ENCODE results near the gene SFRP2. TPM values are rescaled to one million over a fixed set of nuclear protein-coding genes. Genes with fewer than 3 reads are reported as not detected.

The SFRP2 gene
- total RNA-seq, 1 experiment from 2014 or later, result not detected

- no TSS peak for BruUV-seq (replicated peaks)
- DNase-seq, result no peak
- Histone ChIP-seq H3K36me3 (ENCODE audit: control insufficient read depth, insufficient read depth, low read length) (no peaks in the 10 kb centered on the region), H3K4me3 (ENCODE audit: low read depth, low read length) (no peak overlapping the region), H3K4me1 (0 out of 2 replicates have a peak, but pooled peaks cover 4% of the 10 kb centered on the region), H3K9me3 (no peaks in the 10 kb centered on the region; the same call in 1 of the 2 replicates), H3K27me3 (replicated peaks; ENCODE audit: control insufficient read depth, insufficient read depth, low read length) (no peaks in the 10 kb centered on the region)
- intact Hi-C loops (cut with micrococcal nuclease; ENCODE audit: unreplicated experiment), result no loop called here
- ChIA-PET CTCF (no interaction called here), POLR2A (no interaction called here)
- H3K9me3 Mint-ChIP-seq (ENCODE audit: unreplicated experiment), result peaks cover 19% of the 10 kb centered on the region
- no peak overlapping the region for H3K4me3 Mint-ChIP-seq (ENCODE audit: unreplicated experiment)
- no peak for TF ChIP-seq CTCF (IDR thresholded peaks at IDR 0.05; ENCODE audit: insufficient read depth in 1 of 2, low read depth in 1 of 2, low read length in 1 of 2, severe bottlenecking in 1 of 2, unreplicated experiment in 1 of 2)
- no peaks in the 10 kb centered on the region for H3K4me1 Mint-ChIP-seq (ENCODE audit: low read depth, unreplicated experiment)
- no peak overlapping the region for H3K27ac Mint-ChIP-seq (ENCODE audit: unreplicated experiment)
- H3K36me3 Mint-ChIP-seq (ENCODE audit: insufficient read depth, unreplicated experiment), result no peaks in the 10 kb centered on the region
- peaks cover 18% of the 10 kb centered on the region for H3K27me3 Mint-ChIP-seq (ENCODE audit: insufficient read depth, unreplicated experiment)
These were observed 52.9 kb downstream of the SFRP2 start for GRCh38 chr4:153735906-153736461.

- H3K27me3 ChIP-seq (replicated peaks; ENCODE audit: control insufficient read depth, insufficient read depth, low read length), result no peaks in the 10 kb centered on the region
- POLR2A ChIA-PET, result no interaction called here
- no peak overlapping the region for H3K27ac Mint-ChIP-seq (ENCODE audit: unreplicated experiment)
- no peaks in the 10 kb centered on the region for H3K9me3 Mint-ChIP-seq (ENCODE audit: unreplicated experiment)
- H3K4me3 Mint-ChIP-seq (ENCODE audit: unreplicated experiment), result no peak overlapping the region
- peaks cover 16% of the 10 kb centered on the region for H3K27me3 Mint-ChIP-seq (ENCODE audit: insufficient read depth, unreplicated experiment)
- TF ChIP-seq CTCF (IDR thresholded peaks at IDR 0.05; ENCODE audit: insufficient read depth in 1 of 2, low read depth in 1 of 2, low read length in 1 of 2, severe bottlenecking in 1 of 2, unreplicated experiment in 1 of 2), result no peak
- BruUV-seq (replicated peaks), result no TSS peak
- CTCF ChIA-PET, result no interaction called here
- no peaks in the 10 kb centered on the region for H3K36me3 Mint-ChIP-seq (ENCODE audit: insufficient read depth, unreplicated experiment)
- no peaks in the 10 kb centered on the region for H3K4me1 Mint-ChIP-seq (ENCODE audit: low read depth, unreplicated experiment)
- 0 out of 2 replicates have a peak, but pooled peaks cover 4% of the 10 kb centered on the region for H3K4me1 ChIP-seq
- intact Hi-C loops (cut with micrococcal nuclease; ENCODE audit: unreplicated experiment), result no loop called here
- DNase-seq, result no peak
- no peaks in the 10 kb centered on the region for H3K9me3 ChIP-seq
- H3K4me3 ChIP-seq (ENCODE audit: low read depth, low read length), result no peak overlapping the region
- H3K36me3 ChIP-seq (ENCODE audit: control insufficient read depth, insufficient read depth, low read length), result no peaks in the 10 kb centered on the region
These were observed 55.0 kb downstream of the SFRP2 start for GRCh38 chr4:153733751-153734448.

DNA sequence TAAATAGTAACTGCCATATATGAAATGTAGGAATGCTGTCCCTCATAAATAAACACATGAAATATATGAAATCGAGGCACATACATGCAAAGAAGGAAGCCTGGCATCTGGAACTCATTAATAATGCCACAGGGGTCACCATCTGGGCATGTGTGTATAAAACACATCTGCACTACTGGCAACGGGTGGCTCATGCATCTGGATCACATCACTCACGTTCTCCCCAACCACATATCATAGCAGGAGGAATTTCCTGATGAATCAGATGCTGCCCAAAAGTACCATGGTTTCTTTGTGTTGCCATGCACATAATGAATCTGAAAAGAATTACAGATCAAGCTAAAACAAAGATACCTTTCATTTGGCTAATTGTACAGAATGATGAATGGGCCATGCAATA lies 57.6 kb downstream of the SFRP2 start:
- Mint-ChIP-seq H3K36me3 (ENCODE audit: insufficient read depth, unreplicated experiment) (no peaks in the 10 kb centered on the region), H3K4me3 (ENCODE audit: unreplicated experiment) (no peak overlapping the region), H3K9me3 (ENCODE audit: unreplicated experiment) (no peaks in the 10 kb centered on the region), H3K27me3 (ENCODE audit: insufficient read depth, unreplicated experiment) (peaks cover 12% of the 10 kb centered on the region), H3K27ac (ENCODE audit: unreplicated experiment) (no peak overlapping the region), H3K4me1 (ENCODE audit: low read depth, unreplicated experiment) (no peaks in the 10 kb centered on the region)
- 0 out of 2 replicates have a peak, but pooled peaks cover 4% of the 10 kb centered on the region for H3K4me1 ChIP-seq
- no peaks in the 10 kb centered on the region for H3K9me3 ChIP-seq
- CTCF ChIA-PET, result no interaction called here
- no peaks in the 10 kb centered on the region for H3K27me3 ChIP-seq (replicated peaks; ENCODE audit: control insufficient read depth, insufficient read depth, low read length)
- intact Hi-C loops (cut with micrococcal nuclease; ENCODE audit: unreplicated experiment), result no loop called here
- no peak for TF ChIP-seq CTCF (IDR thresholded peaks at IDR 0.05; ENCODE audit: insufficient read depth in 1 of 2, low read depth in 1 of 2, low read length in 1 of 2, severe bottlenecking in 1 of 2, unreplicated experiment in 1 of 2)
- no peak for DNase-seq
- POLR2A ChIA-PET, result no interaction called here
- BruUV-seq (replicated peaks), result no TSS peak
- no peaks in the 10 kb centered on the region for H3K36me3 ChIP-seq (ENCODE audit: control insufficient read depth, insufficient read depth, low read length)
- no peak overlapping the region for H3K4me3 ChIP-seq (ENCODE audit: low read depth, low read length)

Other genes with a start within 250 kb of the SFRP2 start
- 7.8 and 11.0 TPM in 2 replicates for gene TLR2, start 104.8 kb downstream of the SFRP2 start, total RNA-seq (2022)
- not detected in 2 replicates for gene RNF175, start 29.1 kb downstream of the SFRP2 start, total RNA-seq (2022)

All from Caco-2 (cell line).